AG10803 (cell line): ENCODE data around the gene FN1.
A peak's percentile ranks its signal among the peaks of the same experiment; 100 is the strongest.

ENCODE experiments used
- DNase-seq: peaks from one replicate; pipeline ENCODE4 v3.0.0; 2010; ENCODE audit warnings: low read depth
- H3K4me3 ChIP-seq: 2 replicates; pipeline ENCODE4 v1.5.1; 2011; ENCODE audit warnings: mild to moderate bottlenecking, low read length, control low read depth
- CTCF ChIP-seq: conservative IDR thresholded peaks from 2 replicates; pipeline ENCODE4 v1.5.1; 2011; ENCODE audit warnings: mild to moderate bottlenecking, low read length, control low read depth, inconsistent platforms

The FN1 gene

GRCh38 chr2:215367662-215368492, 68.0 kb downstream of the FN1 start:
- H3K4me3 ChIP-seq, result no peak overlapping the region
- DNase-seq, result peak; percentile 77
- TF ChIP-seq CTCF, result no peak

- H3K4me3 ChIP-seq, result no peak overlapping the region
- TF ChIP-seq CTCF, result no peak
- peak; percentile 6 for DNase-seq
These were observed 69.3 kb downstream of the FN1 start for GRCh38 chr2:215366440-215367032.

- peak; percentile 24 for DNase-seq
These were observed 70.6 kb downstream of the FN1 start for GRCh38 chr2:215365184-215365658.

GRCh38 chr2:215364157-215365155, 71.4 kb downstream of the FN1 start:
- no peak for TF ChIP-seq CTCF
- no peak overlapping the region for H3K4me3 ChIP-seq
- peak; percentile 26 for DNase-seq

More at GRCh38 chr2:215365184-215365658, 70.6 kb downstream of the FN1 start:
- no peak for TF ChIP-seq CTCF
- H3K4me3 ChIP-seq, result no peak overlapping the region

GRCh38 chr2:215363461-215364156, 72.3 kb downstream of the FN1 start:
- H3K4me3 ChIP-seq, result no peak overlapping the region
- DNase-seq, result peak; percentile 39
- no peak for TF ChIP-seq CTCF

- no peak for DNase-seq
- no peak overlapping the region for H3K4me3 ChIP-seq
- no peak for TF ChIP-seq CTCF
These were observed 72.8 kb downstream of the FN1 start for GRCh38 chr2:215363039-215363438.
